Activated naive CD8-positive, alpha-beta T cell treated with anti-CD3 and anti-CD28 coated beads for 36 hours (primary cell): ENCODE results near the gene C11orf54. TPM values are rescaled to one million over a fixed set of nuclear protein-coding genes. Genes with fewer than 3 reads are reported as not detected.

Experiments used
- DNase-seq: peaks from one replicate; pipeline ENCODE4 v3.0.0; 2021
- H3K27ac Mint-ChIP-seq: one replicate; pipeline ENCODE4 v1.8.0; 2022; ENCODE audit warnings: mild to moderate bottlenecking, moderate library complexity, mixed read lengths
- H3K27me3 Mint-ChIP-seq: one replicate; pipeline ENCODE4 v1.8.0; 2022; ENCODE audit warnings: mild to moderate bottlenecking, mixed read lengths
- H3K36me3 Mint-ChIP-seq: one replicate; pipeline ENCODE4 v1.8.0; 2021; ENCODE audit warnings: mild to moderate bottlenecking, mixed read lengths
- H3K4me1 Mint-ChIP-seq: one replicate; pipeline ENCODE4 v1.8.0; 2021; ENCODE audit warnings: mixed read lengths
- H3K4me3 Mint-ChIP-seq: one replicate; pipeline ENCODE4 v1.8.0; 2022; ENCODE audit warnings: mild to moderate bottlenecking, moderate library complexity, mixed read lengths
- H3K9me3 Mint-ChIP-seq: one replicate; pipeline ENCODE4 v1.8.0; 2022; ENCODE audit warnings: mixed read lengths
- total RNA-seq, 2 experiments: library from RNA; stranded (reverse); gene quantifications; one replicate each; pipeline ENCODE4 v1.2.3, GENCODE V29; 2021

Gene C11orf54
- total RNA-seq, 2 experiments from 2014 or later, result 12.7 to 14.5 TPM

- Mint-ChIP-seq H3K27me3 (no peaks in the 10 kb centered on the region), H3K9me3 (no peaks in the 10 kb centered on the region), H3K36me3 (peaks cover 47% of the 10 kb centered on the region), H3K27ac (peak overlapping the region; percentile 73), H3K4me1 (peaks cover 16% of the 10 kb centered on the region), H3K4me3 (no peak overlapping the region)
- no peak for DNase-seq
Observed at GRCh38 chr11:93728792-93729128, 12.7 kb upstream of the C11orf54 start.

GRCh38 chr11:93729129-93729616, 12.3 kb upstream of the C11orf54 start:
- no peaks in the 10 kb centered on the region for H3K9me3 Mint-ChIP-seq

GRCh38 chr11:93730108-93731107, 11.1 kb upstream of the C11orf54 start:
- H3K36me3 Mint-ChIP-seq, result peaks cover 51% of the 10 kb centered on the region
- no peaks in the 10 kb centered on the region for H3K27me3 Mint-ChIP-seq
- H3K9me3 Mint-ChIP-seq, result no peaks in the 10 kb centered on the region

More at GRCh38 chr11:93729129-93729616, 12.3 kb upstream of the C11orf54 start:
- Mint-ChIP-seq H3K27me3 (no peaks in the 10 kb centered on the region), H3K36me3 (peaks cover 48% of the 10 kb centered on the region), H3K4me3 (no peak overlapping the region), H3K27ac (peak overlapping the region; percentile 73), H3K4me1 (peaks cover 19% of the 10 kb centered on the region)
- no peak for DNase-seq

GRCh38 chr11:93732237-93732892, 9.1 kb upstream of the C11orf54 start:
- Mint-ChIP-seq H3K9me3 (no peaks in the 10 kb centered on the region), H3K27ac (peak overlapping the region; percentile 56), H3K4me3 (no peak overlapping the region), H3K36me3 (peaks cover 68% of the 10 kb centered on the region), H3K4me1 (peaks cover 44% of the 10 kb centered on the region), H3K27me3 (no peaks in the 10 kb centered on the region)
- DNase-seq, result no peak

More at GRCh38 chr11:93730108-93731107, 11.1 kb upstream of the C11orf54 start:
- Mint-ChIP-seq H3K4me3 (no peak overlapping the region), H3K4me1 (peaks cover 31% of the 10 kb centered on the region), H3K27ac (peak overlapping the region; percentile 34)
- no peak for DNase-seq

- Mint-ChIP-seq H3K4me1 (peaks cover 47% of the 10 kb centered on the region), H3K27ac (peak overlapping the region; percentile 58), H3K27me3 (no peaks in the 10 kb centered on the region), H3K36me3 (peaks cover 73% of the 10 kb centered on the region), H3K4me3 (no peak overlapping the region), H3K9me3 (no peaks in the 10 kb centered on the region)
- no peak for DNase-seq
Observed at GRCh38 chr11:93733474-93733873, 8.0 kb upstream of the C11orf54 start.

GRCh38 chr11:93734427-93735222, 6.8 kb upstream of the C11orf54 start:
- Mint-ChIP-seq H3K4me3 (peak overlapping the region; percentile 68), H3K36me3 (peaks cover 74% of the 10 kb centered on the region), H3K27me3 (no peaks in the 10 kb centered on the region), H3K27ac (peak overlapping the region; percentile 68), H3K9me3 (no peaks in the 10 kb centered on the region), H3K4me1 (peaks cover 50% of the 10 kb centered on the region)
- DNase-seq, result no peak

GRCh38 chr11:93735627-93736026, 5.8 kb upstream of the C11orf54 start:
- Mint-ChIP-seq H3K9me3 (no peaks in the 10 kb centered on the region), H3K36me3 (peaks cover 78% of the 10 kb centered on the region), H3K27me3 (peaks cover 3% of the 10 kb centered on the region), H3K27ac (peak overlapping the region; percentile 76), H3K4me1 (peaks cover 52% of the 10 kb centered on the region), H3K4me3 (peak overlapping the region; percentile 72)
- DNase-seq, result no peak

GRCh38 chr11:93736129-93736528, 5.3 kb upstream of the C11orf54 start:
- H3K36me3 Mint-ChIP-seq, result peaks cover 83% of the 10 kb centered on the region
- H3K9me3 Mint-ChIP-seq, result no peaks in the 10 kb centered on the region
- H3K4me1 Mint-ChIP-seq, result peaks cover 55% of the 10 kb centered on the region
- peaks cover 8% of the 10 kb centered on the region for H3K27me3 Mint-ChIP-seq
- peak overlapping the region; percentile 72 for H3K4me3 Mint-ChIP-seq
- peak overlapping the region; percentile 76 for H3K27ac Mint-ChIP-seq
- DNase-seq, result no peak

GRCh38 chr11:93737904-93738612, 3.4 kb upstream of the C11orf54 start:
- peak overlapping the region; percentile 100 for H3K27ac Mint-ChIP-seq

GRCh38 chr11:93738647-93739081, 2.8 kb upstream of the C11orf54 start:
- peak overlapping the region; percentile 100 for H3K27ac Mint-ChIP-seq
- peaks cover 11% of the 10 kb centered on the region for H3K27me3 Mint-ChIP-seq
- peaks cover 51% of the 10 kb centered on the region for H3K4me1 Mint-ChIP-seq
- no peaks in the 10 kb centered on the region for H3K9me3 Mint-ChIP-seq
- H3K36me3 Mint-ChIP-seq, result peaks cover 73% of the 10 kb centered on the region
- no peak for DNase-seq
- H3K4me3 Mint-ChIP-seq, result peak overlapping the region; percentile 100

More at GRCh38 chr11:93737904-93738612, 3.4 kb upstream of the C11orf54 start:
- no peaks in the 10 kb centered on the region for H3K9me3 Mint-ChIP-seq
- H3K4me3 Mint-ChIP-seq, result peak overlapping the region; percentile 100
- peaks cover 75% of the 10 kb centered on the region for H3K36me3 Mint-ChIP-seq
- no peak for DNase-seq
- peaks cover 11% of the 10 kb centered on the region for H3K27me3 Mint-ChIP-seq
- peaks cover 54% of the 10 kb centered on the region for H3K4me1 Mint-ChIP-seq

GRCh38 chr11:93740031-93740729, 1.3 kb upstream of the C11orf54 start:
- Mint-ChIP-seq H3K4me1 (peaks cover 46% of the 10 kb centered on the region), H3K27me3 (peaks cover 11% of the 10 kb centered on the region), H3K36me3 (peaks cover 68% of the 10 kb centered on the region), H3K9me3 (no peaks in the 10 kb centered on the region), H3K27ac (peak overlapping the region; percentile 100), H3K4me3 (peak overlapping the region; percentile 100)
- peak; percentile 57 for DNase-seq

GRCh38 chr11:93740730-93741093, 760 bp upstream of the C11orf54 start:
- Mint-ChIP-seq H3K36me3 (peaks cover 62% of the 10 kb centered on the region), H3K27ac (peak overlapping the region; percentile 100), H3K4me3 (peak overlapping the region; percentile 100), H3K9me3 (no peaks in the 10 kb centered on the region), H3K27me3 (peaks cover 11% of the 10 kb centered on the region), H3K4me1 (peaks cover 44% of the 10 kb centered on the region)
- DNase-seq, result peak; percentile 64

- H3K27ac Mint-ChIP-seq, result peak overlapping the region; percentile 100
- peaks cover 35% of the 10 kb centered on the region for H3K4me1 Mint-ChIP-seq
Observed at GRCh38 chr11:93741882-93742226, 382 bp downstream of the C11orf54 start.

More at GRCh38 chr11:93741882-93742226, 382 bp downstream of the C11orf54 start:
- peaks cover 11% of the 10 kb centered on the region for H3K27me3 Mint-ChIP-seq
- no peaks in the 10 kb centered on the region for H3K9me3 Mint-ChIP-seq
- no peak for DNase-seq
- H3K36me3 Mint-ChIP-seq, result peaks cover 52% of the 10 kb centered on the region
- peak overlapping the region; percentile 100 for H3K4me3 Mint-ChIP-seq
